Left lobe of liver (tissue), 2 donors: ENCODE measurements around the gene PHF1. TPM values are rescaled to one million over a fixed set of nuclear protein-coding genes. Genes with fewer than 3 reads are reported as not detected.
"Not testable (repeated sequence)": the region's sequence is repeated elsewhere in the genome, so short reads cannot be mapped to it uniquely, and the experiment has no call there.

Experiments used
- ATAC-seq: fragments of 200-7000 bp; cut with Tn5 transposase; one replicate; pipeline ENCODE4 v1.9.1; 2020; ENCODE audit warnings: mild to moderate bottlenecking, moderate library complexity
- DNase-seq: peaks from one replicate; pipeline ENCODE4 v3.0.0-alpha.2; 2020; ENCODE audit warnings: low spot score
- total RNA-seq: library from RNA; stranded (reverse); gene quantifications from one replicate; pipeline ENCODE4 v1.2.1, GENCODE V29; 2021
- donor health status: DM: no; HTN: no; CAD: no; lungs with moderate emphysema.
- donor health status: DM: no; HTN: yes; CAD: no.

PHF1 gene
- total RNA-seq, 1 donor from 2014 or later, result 20.7 TPM

GRCh38 chr6:33391278-33391921 lies 19.4 kb upstream of the PHF1 start, which contains the start of gene KIFC1:
KIFC1 (plus strand) TSS chr6:33391823; CDS start chr6:33391986, 163 bp downstream.
- peak; percentile 99 for DNase-seq
- peak; percentile 95 for ATAC-seq

GRCh38 chr6:33391922-33392594 lies 18.8 kb upstream of the PHF1 start:
- no peak for ATAC-seq

GRCh38 chr6:33392595-33392948 lies 18.2 kb upstream of the PHF1 start:
- no peak for ATAC-seq
- DNase-seq, result no peak

More at GRCh38 chr6:33391922-33392594, 18.8 kb upstream of the PHF1 start:
- DNase-seq, result no peak

GRCh38 chr6:33392979-33393378 lies 17.8 kb upstream of the PHF1 start:
- DNase-seq, result no peak
- ATAC-seq, result no peak

- DNase-seq, result no peak
- no peak for ATAC-seq
Measured at GRCh38 chr6:33397541-33397940, 13.3 kb upstream of the PHF1 start.

GRCh38 chr6:33398601-33399000 lies 12.2 kb upstream of the PHF1 start:
- not testable (repeated sequence) for DNase-seq, ATAC-seq

GRCh38 chr6:33399881-33400280 lies 10.9 kb upstream of the PHF1 start:
- not testable (repeated sequence) for DNase-seq, ATAC-seq

- DNase-seq, result no peak
- ATAC-seq, result no peak
Measured at GRCh38 chr6:33404884-33405283, 5.9 kb upstream of the PHF1 start.

- no peak for ATAC-seq
- DNase-seq, result no peak
Measured at GRCh38 chr6:33405386-33405940, 5.4 kb upstream of the PHF1 start.

- no peak for ATAC-seq
- DNase-seq, result no peak
Measured at GRCh38 chr6:33406126-33406525, 4.7 kb upstream of the PHF1 start.

- ATAC-seq (no peak), DNase-seq (no peak)
Measured at GRCh38 chr6:33407132-33407718, 3.6 kb upstream of the PHF1 start.

GRCh38 chr6:33410050-33410710 lies 634 bp upstream of the PHF1 start:
- ATAC-seq (peak; percentile 85), DNase-seq (peak; percentile 99)

- ATAC-seq (no peak), DNase-seq (no peak)
Measured at GRCh38 chr6:33411632-33412005, 805 bp downstream of the PHF1 start.

- ATAC-seq (no peak), DNase-seq (no peak)
Measured at GRCh38 chr6:33412140-33413009, 1.6 kb downstream of the PHF1 start.

- DNase-seq (no peak), ATAC-seq (no peak)
Measured at GRCh38 chr6:33413241-33414120, 2.7 kb downstream of the PHF1 start.

GRCh38 chr6:33414592-33415271 lies 3.9 kb downstream of the PHF1 start:
- ATAC-seq, result no peak
- no peak for DNase-seq

- DNase-seq, result no peak
Measured at GRCh38 chr6:33415831-33416230, 5.0 kb downstream of the PHF1 start.

GRCh38 chr6:33416386-33417127 lies 5.7 kb downstream of the PHF1 start:
- ATAC-seq (no peak), DNase-seq (no peak)

More at GRCh38 chr6:33415831-33416230, 5.0 kb downstream of the PHF1 start:
- no peak for ATAC-seq
